Measurements from ENCODE around the gene DOCK4. TPM values are rescaled to one million over a fixed set of nuclear protein-coding genes. Genes with fewer than 3 reads are reported as not detected.

Gene DOCK4
- total RNA-seq, 1 donor from 2014 or later = 43.5 TPM

GRCh38 chr7:111892588-111892987 is 313.6 kb downstream of the DOCK4 start:
- Histone ChIP-seq H3K4me3 (no peak overlapping the region), H3K9me3 (no peaks in the 10 kb centered on the region), H3K36me3 (no peaks in the 10 kb centered on the region), H3K27me3 (no peaks in the 10 kb centered on the region), H3K4me1 (no peaks in the 10 kb centered on the region), H3K27ac (no peak overlapping the region)
- no peak for TF ChIP-seq CTCF (IDR thresholded peaks at IDR 0.05)
- no peak for DNase-seq (ENCODE audit: low spot score in 2 of 2)
- intact Hi-C loops (cut with DNase I) = no loop called here

GRCh38 chr7:111887734-111888133 is 318.5 kb downstream of the DOCK4 start:
- Histone ChIP-seq H3K9me3 (no peaks in the 10 kb centered on the region), H3K27me3 (no peaks in the 10 kb centered on the region), H3K36me3 (no peaks in the 10 kb centered on the region), H3K4me3 (no peak overlapping the region), H3K4me1 (no peaks in the 10 kb centered on the region), H3K27ac (no peak overlapping the region)
- no peak for DNase-seq (ENCODE audit: low spot score in 2 of 2)
- TF ChIP-seq CTCF (IDR thresholded peaks at IDR 0.05) = no peak
- intact Hi-C loops (cut with DNase I) = no loop called here

- intact Hi-C loops (cut with DNase I) = no loop called here
- Histone ChIP-seq H3K4me3 (no peak overlapping the region), H3K27ac (no peak overlapping the region), H3K9me3 (no peaks in the 10 kb centered on the region), H3K4me1 (no peaks in the 10 kb centered on the region), H3K27me3 (no peaks in the 10 kb centered on the region), H3K36me3 (no peaks in the 10 kb centered on the region)
- no peak for TF ChIP-seq CTCF (IDR thresholded peaks at IDR 0.05)
- DNase-seq (ENCODE audit: low spot score in 2 of 2) = no peak
Measured at GRCh38 chr7:111886233-111886632, 320.0 kb downstream of the DOCK4 start.

- no peaks in the 10 kb centered on the region for H3K36me3 ChIP-seq
- no peak for DNase-seq (ENCODE audit: low spot score in 2 of 2)
- TF ChIP-seq CTCF (IDR thresholded peaks at IDR 0.05) = no peak
- H3K4me3 ChIP-seq = no peak overlapping the region
- H3K4me1 ChIP-seq = no peaks in the 10 kb centered on the region
- intact Hi-C loops (cut with DNase I) = no loop called here
- no peaks in the 10 kb centered on the region for H3K9me3 ChIP-seq
- no peaks in the 10 kb centered on the region for H3K27me3 ChIP-seq
- H3K27ac ChIP-seq = no peak overlapping the region
Measured at GRCh38 chr7:111883241-111883640, 323.0 kb downstream of the DOCK4 start.

- H3K27me3 ChIP-seq = no peaks in the 10 kb centered on the region
- TF ChIP-seq CTCF (IDR thresholded peaks at IDR 0.05) = no peak
- H3K9me3 ChIP-seq = no peaks in the 10 kb centered on the region
- no peak overlapping the region for H3K4me3 ChIP-seq
- no peaks in the 10 kb centered on the region for H3K36me3 ChIP-seq
- no peak overlapping the region for H3K27ac ChIP-seq
- no peak for DNase-seq (ENCODE audit: low spot score in 2 of 2)
- peaks cover 0 to 4% of the 10 kb centered on the region in 2 donors for H3K4me1 ChIP-seq
- intact Hi-C loops (cut with DNase I) = no loop called here
Measured at GRCh38 chr7:111878785-111879184, 327.4 kb downstream of the DOCK4 start.

GRCh38 chr7:111877931-111878330 is 328.3 kb downstream of the DOCK4 start:
- no peak overlapping the region for H3K4me3 ChIP-seq
- intact Hi-C loops (cut with DNase I) = no loop called here
- H3K27me3 ChIP-seq = no peaks in the 10 kb centered on the region
- H3K36me3 ChIP-seq = no peaks in the 10 kb centered on the region
- no peak overlapping the region for H3K27ac ChIP-seq
- no peak for TF ChIP-seq CTCF (IDR thresholded peaks at IDR 0.05)
- peaks cover 0 to 8% of the 10 kb centered on the region in 2 donors for H3K4me1 ChIP-seq
- H3K9me3 ChIP-seq = no peaks in the 10 kb centered on the region
- no peak for DNase-seq (ENCODE audit: low spot score in 2 of 2)
